Gastroesophageal sphincter (tissue), 4 donors: ENCODE data around the gene BMAL2. TPM values are rescaled to one million over a fixed set of nuclear protein-coding genes. Genes with fewer than 3 reads are reported as not detected.
A peak's percentile ranks its signal among the peaks of the same experiment; 100 is the strongest.

ENCODE experiments used
- ATAC-seq: fragments of 150-250 bp; one replicate; pipeline ENCODE4 v1.9.1; 2016; ENCODE audit warnings: mild to moderate bottlenecking, moderate library complexity
- H3K27ac ChIP-seq, 4 donors: fragments of 200-600 bp; sonication (generic) in 3 of 4; 1 replicate in 3 of 4; 2 replicates in 1 of 4; pipeline ENCODE4 v1.5.1; 2016 to 2019
- H3K27me3 ChIP-seq: fragments of 200-600 bp; sonication (generic); one replicate; pipeline ENCODE4 v1.5.1; 2019
- H3K36me3 ChIP-seq, 2 donors: fragments of 200-600 bp; sonication (generic); one replicate each; pipeline ENCODE4 v1.5.1; 2019; ENCODE audit warnings: control low read depth in 1 of 2
- H3K4me1 ChIP-seq, 3 donors: fragments of 200-600 bp; sonication (generic); 1 replicate in 2 of 3; 2 replicates in 1 of 3; pipeline ENCODE4 v1.5.1; 2016 to 2019; ENCODE audit warnings: control low read depth in 2 of 3
- H3K4me3 ChIP-seq, 2 donors: fragments of 200-600 bp; sonication (generic); one replicate each; pipeline ENCODE4 v1.5.1; 2019; ENCODE audit warnings: mild to moderate bottlenecking in 1 of 2, moderate library complexity in 1 of 2
- H3K9me3 ChIP-seq, 3 donors: fragments of 200-600 bp; sonication (generic); one replicate each; pipeline ENCODE4 v1.5.1; 2017 to 2019; ENCODE audit warnings: control low read depth in 2 of 3
- CTCF ChIP-seq, 4 experiments: fragments of 200-600 bp in 2 of 4; fragments of 450-650 bp in 2 of 4; sonication (generic) in 1 of 4; IDR thresholded peaks; one replicate each; pipeline ENCODE4 v1.5.1; 2017 to 2019; ENCODE audit warnings: antibody characterized with exemption in 4 of 4, mild to moderate bottlenecking in 2 of 4, moderate library complexity in 2 of 4
- EP300 ChIP-seq: sonication (generic); formaldehyde crosslinking; IDR thresholded peaks from one replicate; pipeline ENCODE4 v1.6.1; 2017; ENCODE audit warnings: antibody characterized with exemption, mild to moderate bottlenecking
- POLR2A ChIP-seq, 2 donors: fragments of 450-650 bp; IDR thresholded peaks; one replicate each; pipeline ENCODE4 v1.6.1; 2017; ENCODE audit warnings: antibody characterized with exemption in 2 of 2, mild to moderate bottlenecking in 2 of 2, moderate library complexity in 1 of 2
- POLR2AphosphoS5 ChIP-seq: sonication (generic); formaldehyde crosslinking; IDR thresholded peaks from one replicate; pipeline ENCODE4 v1.6.1; 2017; ENCODE audit warnings: antibody characterized with exemption
- WGBS, 2 donors: methylation state at CpG; one replicate each; pipeline ENCODE4 v1.1.5; 2018; ENCODE audit warnings: low coverage in 1 of 2; 5-methylcytosine and 5-hydroxymethylcytosine counted together
- total RNA-seq, 4 donors: library from RNA; depleted of rRNA; stranded (reverse); fragments of >200 nt; gene quantifications; one replicate each; pipeline ENCODE4 v1.1.0, GENCODE V29; 2016

The BMAL2 gene
- total RNA-seq, 4 donors from 2014 or later, result 3.0 to 8.7 (median 6.0) TPM

DNA sequence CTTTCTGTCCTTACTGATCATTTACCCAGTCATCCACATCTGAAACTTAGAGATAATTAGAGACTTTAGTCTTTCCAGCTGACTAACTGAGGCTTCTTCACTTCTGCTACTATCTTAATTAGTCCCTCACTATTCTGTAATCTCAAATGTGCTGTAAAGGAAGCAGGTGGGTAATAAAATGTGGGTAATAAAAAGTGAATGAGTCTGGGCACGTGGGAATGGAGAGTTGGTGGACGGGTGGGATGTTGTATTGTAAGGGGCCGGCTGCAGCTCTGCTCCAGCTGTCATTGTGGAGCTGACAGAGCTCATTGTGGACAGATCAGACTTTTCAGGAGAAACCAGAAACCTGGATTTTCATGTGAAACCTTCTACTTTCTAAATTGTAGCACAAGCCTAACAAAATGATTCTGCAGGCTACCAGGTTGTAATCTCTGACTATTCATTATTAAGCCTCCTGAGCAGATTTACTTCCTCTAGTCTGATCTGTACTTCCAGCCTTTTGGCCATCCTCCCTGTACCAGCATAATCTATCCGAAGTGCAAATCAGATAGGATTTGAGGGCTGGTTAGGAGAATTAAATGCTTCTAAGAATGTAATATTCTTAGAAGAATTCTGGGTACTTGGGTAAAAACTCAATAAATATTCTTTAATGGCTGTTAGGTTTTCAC is 42.0 kb upstream of the BMAL2 start:
- TF ChIP-seq POLR2AphosphoS5 (no peak), POLR2A (IDR thresholded peaks at IDR 0.05) (no peak), CTCF (IDR thresholded peaks at IDR 0.05) (no peak), EP300 (no peak)
- 60 to 75% methylated on average over 4 of the region's 4 CpGs for WGBS, 2 donors
- ATAC-seq, result no peak
- H3K9me3 ChIP-seq, result no peaks in the 10 kb centered on the region
- peak overlapping the region in 3 of 4 donors; percentile 15 to 43 (median 22) for H3K27ac ChIP-seq
- peaks cover 2 to 78% (median 16%) of the 10 kb centered on the region in 3 donors for H3K4me1 ChIP-seq
- no peaks in the 10 kb centered on the region for H3K27me3 ChIP-seq
- no peaks in the 10 kb centered on the region for H3K36me3 ChIP-seq
- H3K4me3 ChIP-seq, result no peak overlapping the region

- WGBS, 2 donors, result 35 to 36% methylated on average over 1 of the region's 1 CpG
- no peaks in the 10 kb centered on the region for H3K36me3 ChIP-seq
- no peak for TF ChIP-seq CTCF (IDR thresholded peaks at IDR 0.05)
- TF ChIP-seq POLR2A (IDR thresholded peaks at IDR 0.05), result no peak
- TF ChIP-seq EP300, result no peak
- no peak for TF ChIP-seq POLR2AphosphoS5
- no peaks in the 10 kb centered on the region for H3K9me3 ChIP-seq
- H3K4me1 ChIP-seq, result peaks cover 0 to 72% (median 19%) of the 10 kb centered on the region in 3 donors
- ATAC-seq, result no peak
- no peak overlapping the region for H3K4me3 ChIP-seq
- H3K27me3 ChIP-seq, result no peaks in the 10 kb centered on the region
- H3K27ac ChIP-seq, result peak overlapping the region in 3 of 4 donors; percentile 22 to 53 (median 43)
Observed at GRCh38 chr12:27291862-27292261, 40.8 kb upstream of the BMAL2 start.

DNA sequence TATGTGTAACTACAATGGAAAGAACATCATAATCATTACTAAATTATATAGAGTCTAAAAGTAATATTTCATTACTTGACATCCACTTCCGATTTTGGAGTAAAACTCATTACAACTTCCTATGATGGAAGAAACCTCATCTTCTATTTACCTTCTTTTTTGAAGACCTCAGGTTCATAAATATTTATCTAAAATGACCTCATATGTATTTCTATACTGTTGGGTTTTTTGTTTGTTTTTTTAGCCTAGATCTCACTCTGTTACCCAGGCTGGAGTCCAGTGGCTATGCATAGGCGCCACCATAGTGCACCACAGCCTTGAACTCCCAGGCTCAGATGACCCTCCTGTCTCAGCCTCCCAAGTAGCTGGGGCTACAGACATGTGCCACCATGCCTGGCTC is 39.9 kb upstream of the BMAL2 start:
- 86 to 90% methylated on average over 2 of the region's 2 CpGs for WGBS, 2 donors
- ATAC-seq, result no peak
- Histone ChIP-seq H3K4me1 (peaks cover 0 to 80% (median 19%) of the 10 kb centered on the region in 3 donors), H3K9me3 (no peaks in the 10 kb centered on the region), H3K36me3 (peaks cover 0 to 1% of the 10 kb centered on the region in 2 donors), H3K27me3 (no peaks in the 10 kb centered on the region), H3K27ac (peak overlapping the region in 2 of 4 donors; percentile 49 to 54), H3K4me3 (no peak overlapping the region)
- no peak for TF ChIP-seq CTCF (IDR thresholded peaks at IDR 0.05)
- TF ChIP-seq POLR2A (IDR thresholded peaks at IDR 0.05), result no peak
- TF ChIP-seq POLR2AphosphoS5, result no peak
- no peak for TF ChIP-seq EP300

DNA sequence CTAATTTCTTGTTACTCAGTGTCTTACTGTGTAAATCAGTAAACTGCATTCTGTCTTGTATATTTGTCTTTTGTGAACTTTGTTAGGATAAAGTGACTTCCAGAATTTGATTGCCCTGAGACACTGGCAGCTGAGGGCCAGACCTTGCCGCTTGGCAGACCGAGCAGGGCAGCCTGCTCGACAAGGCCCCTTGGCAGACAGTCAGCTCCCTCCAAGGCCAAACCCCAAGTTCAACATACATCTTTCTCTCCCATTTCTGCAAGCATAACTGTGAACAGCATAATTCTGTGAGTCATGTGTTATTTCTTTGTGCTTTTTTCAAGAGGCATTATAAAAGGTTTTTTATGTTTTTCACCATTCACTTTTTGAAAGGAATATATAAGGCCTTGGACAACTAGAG is 39.2 kb upstream of the BMAL2 start:
- Histone ChIP-seq H3K27me3 (no peaks in the 10 kb centered on the region), H3K4me1 (peaks cover 0 to 88% (median 19%) of the 10 kb centered on the region in 3 donors), H3K36me3 (peaks cover 0 to 9% of the 10 kb centered on the region in 2 donors), H3K9me3 (no peaks in the 10 kb centered on the region), H3K27ac (peak overlapping the region in 2 of 4 donors; percentile 49 to 54), H3K4me3 (no peak overlapping the region)
- no peak for ATAC-seq
- TF ChIP-seq POLR2AphosphoS5, result no peak
- no peak for TF ChIP-seq CTCF (IDR thresholded peaks at IDR 0.05)
- TF ChIP-seq POLR2A (IDR thresholded peaks at IDR 0.05), result no peak
- no peak for TF ChIP-seq EP300
- 0 to 40% methylated on average over 2 to 3 of the region's 3 CpGs for WGBS, 2 donors

DNA sequence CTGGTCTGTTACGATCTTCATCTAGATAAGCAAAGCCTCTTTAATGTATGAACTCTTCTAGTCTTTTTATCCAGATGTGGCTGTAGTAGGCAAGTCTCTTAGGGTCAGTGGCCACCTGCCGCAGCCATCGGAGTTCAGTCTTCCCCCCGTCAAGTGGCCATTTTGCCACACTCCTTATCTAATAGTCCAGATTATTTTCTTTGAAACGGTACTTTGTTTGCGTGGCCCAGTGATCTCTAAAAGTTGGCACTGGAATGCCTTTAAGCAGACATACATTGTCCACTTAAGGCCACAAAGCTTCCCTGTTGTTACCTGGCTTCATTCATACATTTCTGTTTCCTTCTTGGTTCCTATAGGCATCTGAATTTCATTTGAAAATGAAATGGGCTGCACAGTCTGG is 36.0 kb upstream of the BMAL2 start:
- no peak overlapping the region for H3K4me3 ChIP-seq
- H3K36me3 ChIP-seq, result peaks cover 0 to 23% of the 10 kb centered on the region in 2 donors
- H3K9me3 ChIP-seq, result no peaks in the 10 kb centered on the region
- no peaks in the 10 kb centered on the region for H3K27me3 ChIP-seq
- peaks cover 0 to 78% (median 12%) of the 10 kb centered on the region in 3 donors for H3K4me1 ChIP-seq
- H3K27ac ChIP-seq, result no peak overlapping the region
- 62 to 80% methylated on average over 3 to 6 of the region's 6 CpGs for WGBS, 2 donors
- no peak for ATAC-seq
- TF ChIP-seq EP300 (no peak), CTCF (IDR thresholded peaks at IDR 0.05) (no peak), POLR2AphosphoS5 (no peak), POLR2A (IDR thresholded peaks at IDR 0.05) (no peak)
